Loucy (cell line): ENCODE data around the gene FLT4.

ENCODE experiments used
- H2AFZ ChIP-seq: fragments of 200-600 bp; sonication (generic); 2 replicates; pipeline ENCODE4 v1.6.0; 2016; ENCODE audit warnings: antibody characterized with exemption, mild to moderate bottlenecking, low read length, moderate library complexity
- H3F3A ChIP-seq: fragments of 200-600 bp; 2 replicates; pipeline ENCODE4 v1.6.0; 2016; ENCODE audit warnings: antibody characterized with exemption, low read depth, mild to moderate bottlenecking
- H3K27me3 ChIP-seq: fragments of 200-600 bp; sonication (generic); 2 replicates; pipeline ENCODE4 v1.6.1; 2014; ENCODE audit warnings: low read length, mild to moderate bottlenecking; ENCODE audit not compliant: insufficient read depth, poor library complexity, severe bottlenecking
- H3K36me3 ChIP-seq: fragments of 200-600 bp; sonication (generic); 2 replicates; pipeline ENCODE4 v1.6.1; 2016; ENCODE audit warnings: low read length; ENCODE audit not compliant: insufficient read depth
- H3K4me1 ChIP-seq: fragments of 200-600 bp; sonication (generic); 2 replicates; pipeline ENCODE4 v1.5.1; 2014; ENCODE audit warnings: low read length, mild to moderate bottlenecking; ENCODE audit not compliant: insufficient read depth, poor library complexity, severe bottlenecking
- H3K4me2 ChIP-seq: fragments of 200-600 bp; sonication (generic); 2 replicates; pipeline ENCODE4 v1.6.0; 2014; ENCODE audit warnings: antibody characterized with exemption, low read length, low read depth, mild to moderate bottlenecking; ENCODE audit not compliant: poor library complexity, severe bottlenecking
- H3K4me3 ChIP-seq: fragments of 200-600 bp; sonication (generic); 2 replicates; pipeline ENCODE4 v1.5.1; 2014; ENCODE audit warnings: low read length, mild to moderate bottlenecking, mixed read lengths; ENCODE audit not compliant: poor library complexity, severe bottlenecking
- H3K79me2 ChIP-seq: fragments of 200-600 bp; sonication (generic); 2 replicates; pipeline ENCODE4 v1.6.1; 2014; ENCODE audit warnings: low read length; ENCODE audit not compliant: insufficient read depth
- H3K9ac ChIP-seq: fragments of 200-600 bp; sonication (generic); 2 replicates; pipeline ENCODE4 v1.6.0; 2014; ENCODE audit warnings: mild to moderate bottlenecking, low read depth, low read length, moderate library complexity; ENCODE audit not compliant: poor library complexity, severe bottlenecking
- H3K9me2 ChIP-seq: fragments of 200-600 bp; sonication (generic); replicated peaks from 2 replicates; pipeline ENCODE4 v1.6.1; 2016; ENCODE audit warnings: low read depth, low read length, mixed read lengths
- H3K9me3 ChIP-seq: fragments of 200-600 bp; sonication (generic); 2 replicates; pipeline ENCODE4 v1.6.1; 2014; ENCODE audit warnings: mild to moderate bottlenecking, antibody characterized with exemption, low read length, low read depth; ENCODE audit not compliant: insufficient read depth
- H4K20me1 ChIP-seq: fragments of 200-600 bp; sonication (generic); 2 replicates; pipeline ENCODE4 v1.6.0; 2014; ENCODE audit warnings: antibody characterized with exemption, low read length, mild to moderate bottlenecking; ENCODE audit not compliant: insufficient read depth, poor library complexity, severe bottlenecking
- EZH2phosphoT487 ChIP-seq: fragments of 200-600 bp; IDR thresholded peaks from 2 replicates; pipeline ENCODE4 v1.6.1; 2018; ENCODE audit warnings: antibody characterized with exemption, mild to moderate bottlenecking, moderate library complexity, borderline replicate concordance
- TF ChIP-seq, protein P1 (sequence below): fragments of 200-600 bp; sonication (generic); conservative IDR thresholded peaks from 2 replicates; pipeline ENCODE4 v1.5.1; 2014; ENCODE audit warnings: mild to moderate bottlenecking, antibody characterized with exemption, low read length

FLT4 gene

GRCh38 chr5:180642779-180643178, 6.6 kb downstream of the FLT4 start:
- H3K9me3 ChIP-seq, result no peaks in the 10 kb centered on the region
- TF ChIP-seq, protein P1, sequence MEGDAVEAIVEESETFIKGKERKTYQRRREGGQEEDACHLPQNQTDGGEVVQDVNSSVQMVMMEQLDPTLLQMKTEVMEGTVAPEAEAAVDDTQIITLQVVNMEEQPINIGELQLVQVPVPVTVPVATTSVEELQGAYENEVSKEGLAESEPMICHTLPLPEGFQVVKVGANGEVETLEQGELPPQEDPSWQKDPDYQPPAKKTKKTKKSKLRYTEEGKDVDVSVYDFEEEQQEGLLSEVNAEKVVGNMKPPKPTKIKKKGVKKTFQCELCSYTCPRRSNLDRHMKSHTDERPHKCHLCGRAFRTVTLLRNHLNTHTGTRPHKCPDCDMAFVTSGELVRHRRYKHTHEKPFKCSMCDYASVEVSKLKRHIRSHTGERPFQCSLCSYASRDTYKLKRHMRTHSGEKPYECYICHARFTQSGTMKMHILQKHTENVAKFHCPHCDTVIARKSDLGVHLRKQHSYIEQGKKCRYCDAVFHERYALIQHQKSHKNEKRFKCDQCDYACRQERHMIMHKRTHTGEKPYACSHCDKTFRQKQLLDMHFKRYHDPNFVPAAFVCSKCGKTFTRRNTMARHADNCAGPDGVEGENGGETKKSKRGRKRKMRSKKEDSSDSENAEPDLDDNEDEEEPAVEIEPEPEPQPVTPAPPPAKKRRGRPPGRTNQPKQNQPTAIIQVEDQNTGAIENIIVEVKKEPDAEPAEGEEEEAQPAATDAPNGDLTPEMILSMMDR, result no peak
- no peak for TF ChIP-seq EZH2phosphoT487
- H3K9me2 ChIP-seq, result no peaks in the 10 kb centered on the region
- H4K20me1 ChIP-seq, result no peaks in the 10 kb centered on the region
- no peak overlapping the region for H2AFZ ChIP-seq
- H3K9ac ChIP-seq, result no peak overlapping the region
- H3K79me2 ChIP-seq, result no peaks in the 10 kb centered on the region
- H3K27me3 ChIP-seq, result no peaks in the 10 kb centered on the region
- H3K4me1 ChIP-seq, result no peaks in the 10 kb centered on the region
- no peak overlapping the region for H3K4me3 ChIP-seq
- H3F3A ChIP-seq, result no peaks in the 10 kb centered on the region
- no peak overlapping the region for H3K4me2 ChIP-seq
- no peaks in the 10 kb centered on the region for H3K36me3 ChIP-seq

GRCh38 chr5:180642181-180642775, 7.1 kb downstream of the FLT4 start:
- no peak overlapping the region for H3K9ac ChIP-seq
- no peaks in the 10 kb centered on the region for H3K79me2 ChIP-seq
- no peak overlapping the region for H3K4me2 ChIP-seq
- H3K4me1 ChIP-seq, result no peaks in the 10 kb centered on the region
- H3K4me3 ChIP-seq, result no peak overlapping the region
- no peaks in the 10 kb centered on the region for H4K20me1 ChIP-seq
- no peak overlapping the region for H2AFZ ChIP-seq
- no peaks in the 10 kb centered on the region for H3K9me3 ChIP-seq
- TF ChIP-seq EZH2phosphoT487, result no peak
- TF ChIP-seq, protein P1, result no peak
- H3K9me2 ChIP-seq, result no peaks in the 10 kb centered on the region
- no peaks in the 10 kb centered on the region for H3K27me3 ChIP-seq
- H3F3A ChIP-seq, result no peaks in the 10 kb centered on the region
- no peaks in the 10 kb centered on the region for H3K36me3 ChIP-seq

DNA sequence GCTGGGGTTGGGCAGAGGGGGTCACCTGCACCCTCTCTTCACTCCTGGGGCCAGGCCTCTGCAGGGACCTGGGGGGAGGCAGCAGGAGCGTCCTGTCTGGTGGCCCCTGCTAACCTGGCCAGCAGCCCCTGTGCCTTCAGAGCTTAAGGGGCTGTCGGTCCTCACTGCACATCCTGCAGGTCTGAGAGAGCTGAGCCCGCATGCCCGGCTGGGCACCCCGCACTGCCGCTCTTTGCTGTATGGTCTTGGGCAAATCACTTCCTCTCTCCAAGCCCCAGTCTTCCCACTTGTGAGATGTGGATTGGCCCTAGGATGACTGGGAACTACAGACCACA, 7.9 kb downstream of the FLT4 start:
- H3K4me1 ChIP-seq, result no peaks in the 10 kb centered on the region
- TF ChIP-seq, protein P1, result no peak
- TF ChIP-seq EZH2phosphoT487, result no peak
- H4K20me1 ChIP-seq, result no peaks in the 10 kb centered on the region
- no peak overlapping the region for H2AFZ ChIP-seq
- H3K4me3 ChIP-seq, result no peak overlapping the region
- H3K36me3 ChIP-seq, result no peaks in the 10 kb centered on the region
- H3K79me2 ChIP-seq, result no peaks in the 10 kb centered on the region
- H3K9ac ChIP-seq, result no peak overlapping the region
- no peaks in the 10 kb centered on the region for H3F3A ChIP-seq
- no peaks in the 10 kb centered on the region for H3K9me3 ChIP-seq
- H3K9me2 ChIP-seq, result no peaks in the 10 kb centered on the region
- no peak overlapping the region for H3K4me2 ChIP-seq
- H3K27me3 ChIP-seq, result no peaks in the 10 kb centered on the region
